ENCODE results near the gene ZNF597.

The ZNF597 gene

GRCh38 chr16:3444032-3444388 lies 706 bp upstream of the ZNF597 start:
- ChIA-PET CTCF (interaction anchor here (0.9 to 1.3 kb wide), 4 partner anchors 9 to 155 kb away, joined by 3 to 4 read pairs (median 3); partner anchors contain the start of genes ZNF174 and ZSCAN32), POLR2A (interaction anchor here (0.6 to 1.8 kb wide), 4 partner anchors 13 to 161 kb away, joined by 3 to 11 read pairs (median 4); partner anchors contain the start of genes ZNF174 and ZSCAN32)
- peak; percentile 69 to 86 (median 84) for DNase-seq
- Histone ChIP-seq H3K27ac (ENCODE audit: insufficient read depth in 1 of 2, low read depth in 1 of 2, low read length in 2 of 2, poor library complexity in 1 of 2, severe bottlenecking in 2 of 2) (peak overlapping the region; percentile 87 to 91), H3K27me3 (replicated peaks in 2 of 5; ENCODE audit: control insufficient read depth in 4 of 5, insufficient read depth in 5 of 5, low read length in 4 of 5) (no peaks in the 10 kb centered on the region), H3K4me1 (ENCODE audit: control extremely low read depth in 1 of 4, control insufficient read depth in 4 of 4, insufficient read depth in 4 of 4, low read length in 3 of 4) (peaks cover 3 to 13% (median 6%) of the 10 kb centered on the region in 4 experiments), H3K36me3 (ENCODE audit: control insufficient read depth in 4 of 4, insufficient read depth in 4 of 4, low read length in 3 of 4) (peaks cover 3 to 34% (median 17%) of the 10 kb centered on the region in 4 experiments), H3K4me3 (ENCODE audit: control insufficient read depth in 1 of 7, extremely low read depth in 1 of 7, insufficient read depth in 4 of 7, low read depth in 2 of 7, low read length in 6 of 7) (peak overlapping the region; percentile 39 to 88 (median 73)), H3K9me3 (ENCODE audit: control extremely low read depth in 1 of 5, control insufficient read depth in 4 of 5, insufficient read depth in 2 of 5, low read depth in 1 of 5, low read length in 4 of 5) (peaks cover 3 to 28% (median 21%) of the 10 kb centered on the region in 5 experiments)
- 47% methylated on average over 6 of the region's 10 CpGs for WGBS (ENCODE audit: insufficient coverage)

DNA sequence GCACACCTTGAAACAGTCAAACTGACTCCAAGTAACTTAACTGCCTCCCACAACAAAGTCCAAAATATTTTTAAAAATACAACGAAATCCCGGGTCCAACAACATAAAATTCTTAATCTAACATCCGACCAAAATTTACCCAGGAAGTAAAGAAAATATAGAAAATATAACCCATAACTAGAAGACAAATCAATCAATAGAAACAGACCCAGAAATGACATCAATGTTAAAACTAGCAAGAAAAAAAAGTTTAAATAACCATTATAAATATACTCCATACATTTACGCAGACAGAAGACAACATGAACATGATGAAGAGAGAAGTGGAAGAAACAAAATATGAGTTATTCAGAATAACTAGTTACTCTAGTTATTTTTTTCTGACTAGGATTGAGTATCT lies 3.7 kb downstream of the ZNF597 start:
- Histone ChIP-seq H3K27me3 (replicated peaks in 2 of 5; ENCODE audit: control insufficient read depth in 4 of 5, insufficient read depth in 5 of 5, low read length in 4 of 5) (peaks cover 0 to 4% (median 0%) of the 10 kb centered on the region in 5 experiments), H3K36me3 (ENCODE audit: control insufficient read depth in 4 of 4, insufficient read depth in 4 of 4, low read length in 3 of 4) (peaks cover 7 to 54% (median 22%) of the 10 kb centered on the region in 4 experiments), H3K27ac (ENCODE audit: insufficient read depth in 1 of 2, low read depth in 1 of 2, low read length in 2 of 2, poor library complexity in 1 of 2, severe bottlenecking in 2 of 2) (no peak overlapping the region), H3K9me3 (ENCODE audit: control extremely low read depth in 1 of 5, control insufficient read depth in 4 of 5, insufficient read depth in 2 of 5, low read depth in 1 of 5, low read length in 4 of 5) (peaks cover 6 to 57% (median 25%) of the 10 kb centered on the region in 5 experiments), H3K4me1 (ENCODE audit: control extremely low read depth in 1 of 4, control insufficient read depth in 4 of 4, insufficient read depth in 4 of 4, low read length in 3 of 4) (peaks cover 3 to 9% (median 4%) of the 10 kb centered on the region in 4 experiments), H3K4me3 (ENCODE audit: control insufficient read depth in 1 of 7, extremely low read depth in 1 of 7, insufficient read depth in 4 of 7, low read depth in 2 of 7, low read length in 6 of 7) (no peak overlapping the region)
- ChIA-PET CTCF (no interaction called here), POLR2A (no interaction called here)
- WGBS (ENCODE audit: insufficient coverage): no CpG with 5 or more reads among the region's 4 CpGs
- peak in 2 of 3 donors; percentile 23 to 28 for DNase-seq

DNA sequence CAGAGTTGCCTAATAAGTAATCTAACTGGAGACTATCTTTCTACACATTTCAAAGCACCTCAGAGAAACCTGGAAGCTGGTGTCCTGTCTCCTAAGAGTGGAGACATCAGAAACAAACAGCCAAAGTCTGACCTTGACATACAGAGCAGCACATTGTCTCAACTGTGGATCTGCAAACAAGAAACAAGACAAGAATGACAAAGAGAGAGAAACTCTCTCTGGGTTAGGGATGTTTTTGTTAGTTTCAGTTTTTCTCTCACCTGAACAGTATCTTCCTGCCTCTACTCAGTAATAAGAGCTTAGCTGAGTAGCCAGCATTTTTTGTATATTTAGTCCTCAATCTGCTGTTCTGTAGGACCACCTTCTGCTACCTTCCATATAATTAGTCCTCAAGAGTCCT lies 8.9 kb downstream of the ZNF597 start:
- H3K4me1 ChIP-seq (ENCODE audit: control extremely low read depth in 1 of 4, control insufficient read depth in 4 of 4, insufficient read depth in 4 of 4, low read length in 3 of 4): peaks cover 0 to 3% (median 0%) of the 10 kb centered on the region in 4 experiments

DNA sequence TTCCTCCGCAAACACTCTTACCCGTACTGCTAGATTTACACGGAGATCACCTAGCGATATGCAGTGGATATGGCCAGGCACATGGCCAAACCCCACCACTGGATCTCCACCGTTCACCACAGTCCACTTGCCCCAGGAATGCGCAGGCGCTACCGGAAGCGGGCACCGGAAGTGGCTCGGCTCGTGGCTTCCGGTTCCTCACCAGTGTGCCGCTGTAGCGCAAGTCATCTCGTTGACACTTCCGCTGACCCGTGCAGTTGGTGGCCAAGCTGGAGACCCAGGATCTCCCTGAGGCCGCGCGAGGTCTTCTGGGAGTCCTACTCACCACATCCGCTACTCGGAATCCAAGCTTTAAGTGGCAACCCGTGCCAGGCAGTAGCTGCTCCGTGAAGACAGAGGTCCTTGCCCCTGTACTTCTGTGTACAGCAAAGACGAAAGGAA lies 11.5 kb downstream of the ZNF597 start:
- Histone ChIP-seq H3K4me3 (ENCODE audit: control insufficient read depth in 1 of 7, extremely low read depth in 1 of 7, insufficient read depth in 4 of 7, low read depth in 2 of 7, low read length in 6 of 7) (peak overlapping the region in 4 of 7 experiments; percentile 13 to 57 (median 38)), H3K9me3 (ENCODE audit: control extremely low read depth in 1 of 5, control insufficient read depth in 4 of 5, insufficient read depth in 2 of 5, low read depth in 1 of 5, low read length in 4 of 5) (peaks cover 2 to 50% (median 17%) of the 10 kb centered on the region in 5 experiments), H3K4me1 (ENCODE audit: control extremely low read depth in 1 of 4, control insufficient read depth in 4 of 4, insufficient read depth in 4 of 4, low read length in 3 of 4) (peaks cover 0 to 3% (median 0%) of the 10 kb centered on the region in 4 experiments), H3K36me3 (ENCODE audit: control insufficient read depth in 4 of 4, insufficient read depth in 4 of 4, low read length in 3 of 4) (peaks cover 2 to 37% (median 12%) of the 10 kb centered on the region in 4 experiments), H3K27ac (ENCODE audit: insufficient read depth in 1 of 2, low read depth in 1 of 2, low read length in 2 of 2, poor library complexity in 1 of 2, severe bottlenecking in 2 of 2) (no peak overlapping the region), H3K27me3 (replicated peaks in 2 of 5; ENCODE audit: control insufficient read depth in 4 of 5, insufficient read depth in 5 of 5, low read length in 4 of 5) (peaks cover 0 to 4% (median 0%) of the 10 kb centered on the region in 5 experiments)
- DNase-seq: peak in 2 of 3 donors; percentile 68 to 79
- CTCF ChIA-PET: no interaction called here
- 63% methylated on average over 26 of the region's 26 CpGs for WGBS (ENCODE audit: insufficient coverage)
- POLR2A ChIA-PET: no interaction called here

More for the DNA sequence above, 8.9 kb downstream of the ZNF597 start:
- Histone ChIP-seq H3K4me3 (ENCODE audit: control insufficient read depth in 1 of 7, extremely low read depth in 1 of 7, insufficient read depth in 4 of 7, low read depth in 2 of 7, low read length in 6 of 7) (no peak overlapping the region), H3K27me3 (replicated peaks in 2 of 5; ENCODE audit: control insufficient read depth in 4 of 5, insufficient read depth in 5 of 5, low read length in 4 of 5) (peaks cover 0 to 4% (median 0%) of the 10 kb centered on the region in 5 experiments), H3K27ac (ENCODE audit: insufficient read depth in 1 of 2, low read depth in 1 of 2, low read length in 2 of 2, poor library complexity in 1 of 2, severe bottlenecking in 2 of 2) (no peak overlapping the region), H3K36me3 (ENCODE audit: control insufficient read depth in 4 of 4, insufficient read depth in 4 of 4, low read length in 3 of 4) (peaks cover 5 to 58% (median 22%) of the 10 kb centered on the region in 4 experiments), H3K9me3 (ENCODE audit: control extremely low read depth in 1 of 5, control insufficient read depth in 4 of 5, insufficient read depth in 2 of 5, low read depth in 1 of 5, low read length in 4 of 5) (peaks cover 6 to 63% (median 26%) of the 10 kb centered on the region in 5 experiments)
- DNase-seq: no peak
- ChIA-PET CTCF (no interaction called here), POLR2A (no interaction called here)

DNA sequence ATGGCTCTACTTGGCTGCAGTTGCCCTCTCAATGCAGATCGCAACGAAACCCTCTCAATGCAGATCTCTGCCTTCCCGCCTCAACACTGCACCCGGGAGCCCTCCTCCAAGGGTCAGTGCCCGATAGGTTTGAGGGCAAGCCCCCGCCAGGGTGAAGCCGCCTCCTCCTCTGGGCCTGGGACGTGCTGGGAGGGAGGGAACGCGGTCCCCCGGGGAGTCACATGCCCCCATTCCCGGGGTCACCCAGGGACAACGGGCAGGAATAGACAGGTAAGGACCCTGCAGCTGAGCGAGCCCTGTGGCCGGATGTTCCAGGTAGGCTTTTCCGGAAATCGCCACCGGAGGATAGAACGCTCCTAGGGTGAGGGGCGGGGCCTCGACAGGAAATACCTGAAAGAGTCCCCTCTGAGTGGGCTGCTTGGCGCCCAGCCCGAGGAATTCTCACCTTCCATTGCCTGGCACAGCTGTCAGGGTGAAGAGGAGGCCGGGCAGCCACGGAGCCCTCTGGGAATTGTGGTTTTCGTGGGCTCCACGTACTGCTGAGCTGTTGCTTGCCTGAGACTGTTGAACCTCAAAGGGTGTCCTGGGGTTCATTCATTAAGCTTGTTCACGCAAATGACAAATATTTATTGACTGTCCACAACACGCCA lies 29.4 kb downstream of the ZNF597 start:
- WGBS (ENCODE audit: insufficient coverage): 40% methylated on average over 28 of the region's 29 CpGs
- peak in 1 of 3 donors; percentile 14 for DNase-seq
- H3K4me3 ChIP-seq (ENCODE audit: control insufficient read depth in 1 of 7, extremely low read depth in 1 of 7, insufficient read depth in 4 of 7, low read depth in 2 of 7, low read length in 6 of 7): no peak overlapping the region
- H3K9me3 ChIP-seq (ENCODE audit: control extremely low read depth in 1 of 5, control insufficient read depth in 4 of 5, insufficient read depth in 2 of 5, low read depth in 1 of 5, low read length in 4 of 5): peaks cover 2 to 79% (median 55%) of the 10 kb centered on the region in 5 experiments
- ChIA-PET POLR2A (no interaction called here), CTCF (interaction anchor here (1.1 kb wide), 1 partner anchor 8 kb away, joined by 3 read pairs; no protein-coding TSS in a partner anchor)
- peaks cover 2 to 17% (median 3%) of the 10 kb centered on the region in 4 experiments for H3K36me3 ChIP-seq (ENCODE audit: control insufficient read depth in 4 of 4, insufficient read depth in 4 of 4, low read length in 3 of 4)
- no peaks in the 10 kb centered on the region for H3K27me3 ChIP-seq (replicated peaks in 2 of 5; ENCODE audit: control insufficient read depth in 4 of 5, insufficient read depth in 5 of 5, low read length in 4 of 5)
- H3K27ac ChIP-seq (ENCODE audit: insufficient read depth in 1 of 2, low read depth in 1 of 2, low read length in 2 of 2, poor library complexity in 1 of 2, severe bottlenecking in 2 of 2): no peak overlapping the region
- H3K4me1 ChIP-seq (ENCODE audit: control extremely low read depth in 1 of 4, control insufficient read depth in 4 of 4, insufficient read depth in 4 of 4, low read length in 3 of 4): no peaks in the 10 kb centered on the region

DNA sequence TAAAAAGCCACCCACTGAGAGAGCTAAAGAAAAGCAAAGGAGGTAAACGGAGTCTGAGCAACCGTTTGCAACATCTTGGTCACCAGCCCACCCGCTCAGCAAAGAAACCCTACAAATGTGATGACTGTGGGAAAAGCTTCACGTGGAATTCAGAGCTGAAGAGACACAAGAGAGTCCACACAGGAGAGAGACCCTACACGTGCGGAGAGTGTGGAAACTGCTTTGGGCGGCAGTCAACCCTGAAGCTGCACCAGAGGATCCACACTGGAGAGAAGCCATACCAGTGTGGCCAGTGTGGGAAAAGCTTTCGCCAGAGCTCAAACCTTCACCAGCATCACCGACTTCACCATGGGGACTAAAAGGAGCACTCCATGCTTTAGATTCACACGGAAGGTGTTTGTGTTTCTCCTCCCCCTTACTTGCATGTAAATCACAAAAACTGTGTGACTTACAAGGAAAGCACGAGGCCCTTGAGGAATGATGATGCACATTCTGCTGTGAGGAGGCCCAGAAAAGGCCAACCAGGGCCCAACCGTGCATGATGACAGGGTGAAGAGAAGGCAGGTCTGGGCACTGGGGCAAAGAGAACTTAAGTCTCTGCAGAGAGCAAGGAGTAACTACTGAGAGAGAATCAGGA lies 34.6 kb downstream of the ZNF597 start:
- Histone ChIP-seq H3K27me3 (replicated peaks in 2 of 5; ENCODE audit: control insufficient read depth in 4 of 5, insufficient read depth in 5 of 5, low read length in 4 of 5) (no peaks in the 10 kb centered on the region), H3K27ac (ENCODE audit: insufficient read depth in 1 of 2, low read depth in 1 of 2, low read length in 2 of 2, poor library complexity in 1 of 2, severe bottlenecking in 2 of 2) (no peak overlapping the region), H3K9me3 (ENCODE audit: control extremely low read depth in 1 of 5, control insufficient read depth in 4 of 5, insufficient read depth in 2 of 5, low read depth in 1 of 5, low read length in 4 of 5) (peaks cover 5 to 93% (median 76%) of the 10 kb centered on the region in 5 experiments), H3K4me1 (ENCODE audit: control extremely low read depth in 1 of 4, control insufficient read depth in 4 of 4, insufficient read depth in 4 of 4, low read length in 3 of 4) (no peaks in the 10 kb centered on the region), H3K4me3 (ENCODE audit: control insufficient read depth in 1 of 7, extremely low read depth in 1 of 7, insufficient read depth in 4 of 7, low read depth in 2 of 7, low read length in 6 of 7) (peak overlapping the region in 1 of 7 experiments; percentile 19), H3K36me3 (ENCODE audit: control insufficient read depth in 4 of 4, insufficient read depth in 4 of 4, low read length in 3 of 4) (peaks cover 28 to 69% (median 49%) of the 10 kb centered on the region in 4 experiments)
- CTCF ChIA-PET: no interaction called here
- WGBS (ENCODE audit: insufficient coverage): 98% methylated on average over 11 of the region's 12 CpGs
- POLR2A ChIA-PET: no interaction called here
- no peak for DNase-seq
